HCT116 (cell line): ENCODE data around the gene GCNT3.

Experiments used
- ATF3 ChIP-seq: IDR thresholded peaks from 2 replicates; pipeline ENCODE4 v1.6.1; 2012
- CTCF ChIP-seq, 3 experiments: fragments of 200-600 bp in 1 of 3; sonication (generic) in 1 of 3; IDR thresholded peaks in 2 of 3; conservative IDR thresholded peaks in 1 of 3; 2 replicates each; pipeline ENCODE4 v1.5.1; 2012 to 2017; ENCODE audit warnings: low read depth in 2 of 3, low read length in 2 of 3, antibody characterized with exemption in 1 of 3, borderline replicate concordance in 1 of 3, control low read depth in 1 of 3, mild to moderate bottlenecking in 1 of 3, mixed read lengths in 1 of 3, mixed run types in 1 of 3, moderate library complexity in 1 of 3; ENCODE audit not compliant: insufficient read depth in 1 of 3
- EGR1 ChIP-seq: IDR thresholded peaks from 2 replicates; pipeline ENCODE4 v1.6.1; 2012; ENCODE audit warnings: low read depth
- JUND ChIP-seq: IDR thresholded peaks from 2 replicates; pipeline ENCODE4 v1.6.1; 2012
- POLR2A ChIP-seq: IDR thresholded peaks from 2 replicates; pipeline ENCODE4 v1.7.0; 2011; ENCODE audit warnings: borderline replicate concordance; ENCODE audit not compliant: insufficient read depth, insufficient read length; ENCODE audit errors: extremely low read depth
- POLR2AphosphoS5 ChIP-seq: IDR thresholded peaks from 2 replicates; pipeline ENCODE4 v1.6.1; 2011; ENCODE audit warnings: mild to moderate bottlenecking, low read depth, low read length, moderate library complexity
- SRF ChIP-seq: IDR thresholded peaks from 2 replicates; pipeline ENCODE4 v1.6.1; 2012; ENCODE audit warnings: low read depth
- ZBTB33 ChIP-seq: IDR thresholded peaks from 2 replicates; pipeline ENCODE4 v1.6.1; 2011; ENCODE audit warnings: mild to moderate bottlenecking, low read length, moderate library complexity; ENCODE audit not compliant: insufficient replicate concordance; ENCODE audit errors: extremely low read depth

GRCh38 chr15:59590027-59590426, 21.6 kb upstream of the GCNT3 start:
- no peak for TF ChIP-seq CTCF (IDR thresholded peaks at IDR 0.05 in 2 of 3, conservative IDR thresholded peaks at IDR 0.05 in 1 of 3; ENCODE audit: borderline replicate concordance in 1 of 3, insufficient read depth in 1 of 3, low read depth in 2 of 3, low read length in 2 of 3)
- TF ChIP-seq POLR2A: no peak
- TF ChIP-seq ZBTB33: no peak
- TF ChIP-seq ATF3: no peak
- TF ChIP-seq SRF: no peak
- no peak for TF ChIP-seq JUND
- no peak for TF ChIP-seq EGR1
- TF ChIP-seq POLR2AphosphoS5: no peak
